ENCODE results near the gene CXCL10. TPM values are rescaled to one million over a fixed set of nuclear protein-coding genes. Genes with fewer than 3 reads are reported as not detected.
A peak's percentile ranks its signal among the peaks of the same experiment; 100 is the strongest.
"Not testable (repeated sequence)": the region's sequence is repeated elsewhere in the genome, so short reads cannot be mapped to it uniquely, and the experiment has no call there.

Gene CXCL10
- 2.7 and 12.7 TPM in 2 replicates for total RNA-seq

- DNase-seq (ENCODE audit: extremely low read depth, low read depth, low spot score): no peak
Measured at GRCh38 chr4:76023389-76023788, at the start of gene CXCL10. Gene CXCL10 (minus strand): TSS chr4:76023497. CDS start chr4:76023431, 66 bp downstream.

GRCh38 chr4:76072760-76073159 is 49.5 kb upstream of the CXCL10 start:
- DNase-seq (ENCODE audit: extremely low read depth, low read depth, low spot score): no peak

DNA sequence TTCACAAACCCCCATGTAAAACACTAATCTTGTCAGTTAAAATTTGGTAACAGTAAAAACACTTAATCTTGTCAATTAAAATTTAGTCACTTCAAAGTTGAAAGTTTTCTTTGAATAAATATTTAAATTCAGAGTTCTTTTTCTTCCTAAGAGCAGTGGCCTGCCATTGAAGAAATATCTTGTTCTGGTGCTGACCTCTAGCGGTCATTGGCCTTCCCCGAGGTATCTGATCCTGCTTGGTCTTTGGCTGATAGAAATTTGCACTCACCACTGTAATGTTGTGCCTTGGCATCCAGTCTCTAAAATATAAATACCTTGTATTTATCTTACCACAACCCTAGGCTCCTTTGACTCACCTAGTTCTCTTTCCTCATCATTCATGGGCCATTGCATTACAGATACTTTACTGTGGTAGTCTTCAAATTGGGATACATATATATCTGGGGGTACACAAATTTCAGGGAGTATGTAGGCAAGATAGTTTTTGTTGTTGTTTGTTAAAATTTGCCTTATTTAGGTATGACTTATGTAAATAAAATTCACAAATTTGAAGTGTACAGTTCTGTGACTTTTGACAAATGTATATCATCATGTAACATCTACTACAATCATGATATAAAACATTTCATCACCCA is 44.5 kb upstream of the CXCL10 start:
- peak; percentile 69 for DNase-seq (ENCODE audit: extremely low read depth, low read depth, low spot score)

DNA sequence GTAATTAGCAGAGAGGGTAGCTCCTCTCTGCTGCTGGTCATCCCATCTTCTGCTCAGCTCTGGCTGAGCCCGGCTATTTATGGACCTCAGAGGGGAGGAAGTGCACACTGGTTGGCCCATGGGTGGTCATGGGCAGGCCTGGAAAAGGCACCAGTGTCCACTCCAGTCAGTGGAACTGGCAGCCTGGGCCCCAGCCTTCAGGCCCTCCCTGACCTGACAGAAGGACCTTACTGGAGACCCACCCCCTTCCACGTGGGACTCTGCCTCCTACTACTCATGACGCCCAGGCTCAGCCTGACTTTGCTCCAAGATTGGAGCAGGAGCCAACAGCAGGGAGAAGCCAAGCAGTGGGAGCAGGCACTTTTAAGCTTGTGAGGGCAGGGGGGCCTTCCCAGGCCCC is 43.2 kb upstream of the CXCL10 start:
- DNase-seq (ENCODE audit: extremely low read depth, low read depth, low spot score): no peak

GRCh38 chr4:76061982-76062381 is 38.7 kb upstream of the CXCL10 start:
- no peak for DNase-seq (ENCODE audit: extremely low read depth, low read depth, low spot score)

DNA sequence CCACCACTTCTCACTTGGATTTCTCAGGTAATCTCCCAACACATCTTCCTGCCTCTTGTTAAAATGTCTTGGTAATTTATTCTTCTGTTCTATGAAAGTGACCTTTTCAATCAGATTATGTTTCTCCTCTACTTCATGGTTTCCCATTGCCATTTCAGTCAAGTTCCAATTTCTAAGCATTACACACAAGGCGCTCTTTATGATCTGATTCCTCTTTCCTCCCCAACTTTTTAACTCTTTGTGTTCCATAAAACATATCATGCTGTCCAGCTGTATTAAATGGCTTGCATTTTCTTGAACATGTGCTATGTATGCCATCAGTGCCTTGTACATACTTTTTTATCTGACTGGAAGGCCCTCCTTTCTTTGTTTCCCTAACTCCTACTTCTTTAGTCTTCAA is 38.1 kb upstream of the CXCL10 start:
- no peak for DNase-seq (ENCODE audit: extremely low read depth, low read depth, low spot score)

GRCh38 chr4:76060506-76060905 is 37.2 kb upstream of the CXCL10 start:
- no peak for DNase-seq (ENCODE audit: extremely low read depth, low read depth, low spot score)

DNA sequence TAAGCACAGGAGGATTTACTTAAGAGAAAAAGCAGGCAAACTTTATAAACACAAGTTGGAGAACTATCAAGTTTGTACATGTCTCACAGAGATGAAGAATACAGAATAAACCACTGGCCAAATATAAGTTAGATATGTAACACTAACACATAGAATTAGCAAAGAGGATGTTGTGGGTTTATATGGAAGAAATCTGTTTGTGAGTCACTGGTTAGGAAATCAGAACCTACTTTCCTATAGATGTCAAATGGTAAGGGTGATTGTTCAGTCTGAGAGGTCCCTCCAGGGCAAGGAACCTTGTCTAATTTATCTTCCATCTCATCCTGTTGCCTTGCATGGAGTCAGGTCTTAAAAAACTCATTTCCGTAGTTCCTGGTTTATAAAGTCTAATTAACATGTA is 36.5 kb upstream of the CXCL10 start:
- DNase-seq (ENCODE audit: extremely low read depth, low read depth, low spot score): no peak

GRCh38 chr4:76058888-76059426 is 35.7 kb upstream of the CXCL10 start:
- no peak for DNase-seq (ENCODE audit: extremely low read depth, low read depth, low spot score)

DNA sequence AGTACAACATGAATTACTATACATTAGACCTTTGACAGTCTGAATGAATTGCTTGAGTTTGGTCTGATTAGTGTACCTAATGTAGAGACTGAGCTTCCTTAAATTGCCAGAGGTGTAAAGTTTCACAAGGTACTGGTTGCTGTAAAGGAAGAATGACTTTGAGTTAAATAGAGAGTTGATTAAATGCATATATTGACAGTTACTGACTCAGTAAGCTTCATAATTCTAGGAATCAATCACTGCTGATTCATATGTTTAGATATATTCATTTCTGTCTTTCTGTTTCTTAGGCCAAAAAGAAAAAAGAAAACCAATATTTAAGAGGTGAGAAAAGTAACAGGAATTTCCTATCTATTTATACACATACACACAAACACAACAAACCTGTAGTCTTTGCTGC is 35.0 kb upstream of the CXCL10 start:
- DNase-seq (ENCODE audit: extremely low read depth, low read depth, low spot score): no peak

DNA sequence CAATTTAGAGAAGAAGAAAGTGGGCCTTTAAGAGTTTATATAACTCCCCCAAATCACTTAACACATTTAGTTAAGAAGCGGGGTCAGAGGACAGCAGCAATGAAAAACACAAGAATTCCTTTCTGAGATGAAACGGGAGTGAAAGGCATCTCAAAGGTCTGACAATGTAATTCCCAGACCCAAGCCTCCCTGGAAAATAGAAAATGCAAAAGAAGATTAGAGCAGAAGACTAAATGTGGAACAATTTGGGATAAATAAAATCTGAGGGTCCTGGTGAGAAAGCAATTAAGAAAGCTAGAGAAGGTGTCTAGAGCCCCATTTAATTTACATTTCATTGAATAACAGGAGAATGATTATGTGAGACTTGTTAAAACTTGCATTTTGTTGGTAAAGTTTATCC is 32.1 kb upstream of the CXCL10 start:
- no peak for DNase-seq (ENCODE audit: extremely low read depth, low read depth, low spot score)

GRCh38 chr4:76055016-76055415 is 31.7 kb upstream of the CXCL10 start:
- no peak for DNase-seq (ENCODE audit: extremely low read depth, low read depth, low spot score)

DNA sequence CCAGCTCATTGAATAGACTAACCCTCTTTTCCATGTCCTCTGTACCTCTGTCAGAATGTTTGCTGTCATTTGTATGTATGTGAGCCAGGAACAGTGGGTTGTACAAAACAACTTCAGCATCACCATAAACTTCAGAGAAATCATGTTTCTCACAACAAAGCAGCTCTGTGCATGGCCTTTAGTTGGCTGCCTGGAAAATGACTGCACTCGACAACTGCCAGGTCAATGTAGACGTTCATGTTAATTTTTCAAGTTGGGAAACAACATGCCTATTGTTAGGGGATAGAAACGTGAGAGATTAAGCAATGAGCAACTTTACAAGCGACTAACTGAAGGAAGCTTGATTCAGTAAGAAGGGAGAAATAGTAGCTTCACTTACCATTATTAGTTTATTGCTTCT is 30.4 kb upstream of the CXCL10 start:
- DNase-seq (ENCODE audit: extremely low read depth, low read depth, low spot score): no peak

GRCh38 chr4:76050560-76051050 is 27.3 kb upstream of the CXCL10 start:
- not testable (repeated sequence) for DNase-seq (ENCODE audit: extremely low read depth, low read depth, low spot score)

DNA sequence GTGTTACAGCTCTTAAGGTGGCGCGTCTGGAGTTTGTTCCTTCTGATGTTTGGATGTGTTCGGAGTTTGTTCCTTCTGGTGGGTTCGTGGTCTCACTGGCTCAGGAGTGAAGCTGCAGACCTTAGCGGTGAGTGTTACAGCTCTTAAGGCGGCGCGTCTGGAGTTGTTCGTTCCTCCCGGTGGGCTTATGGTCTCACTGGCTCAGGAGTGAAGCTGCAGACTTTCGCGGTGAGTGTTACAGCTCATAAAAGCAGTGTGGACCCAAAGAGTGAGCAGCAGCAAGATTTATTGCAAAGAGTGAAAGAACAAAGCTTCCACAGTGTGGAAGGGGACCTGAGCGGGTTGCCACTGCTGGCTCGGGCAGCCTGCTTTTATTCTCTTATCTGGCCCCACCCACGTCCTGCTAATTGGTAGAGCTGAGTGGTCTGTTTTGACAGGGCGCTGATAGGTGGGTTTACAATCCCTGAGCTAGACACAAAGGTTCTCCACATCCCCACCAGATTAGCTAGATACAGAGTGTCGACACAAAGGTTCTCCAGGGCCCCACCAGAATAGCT is 26.6 kb upstream of the CXCL10 start:
- not testable (repeated sequence) for DNase-seq (ENCODE audit: extremely low read depth, low read depth, low spot score)

DNA sequence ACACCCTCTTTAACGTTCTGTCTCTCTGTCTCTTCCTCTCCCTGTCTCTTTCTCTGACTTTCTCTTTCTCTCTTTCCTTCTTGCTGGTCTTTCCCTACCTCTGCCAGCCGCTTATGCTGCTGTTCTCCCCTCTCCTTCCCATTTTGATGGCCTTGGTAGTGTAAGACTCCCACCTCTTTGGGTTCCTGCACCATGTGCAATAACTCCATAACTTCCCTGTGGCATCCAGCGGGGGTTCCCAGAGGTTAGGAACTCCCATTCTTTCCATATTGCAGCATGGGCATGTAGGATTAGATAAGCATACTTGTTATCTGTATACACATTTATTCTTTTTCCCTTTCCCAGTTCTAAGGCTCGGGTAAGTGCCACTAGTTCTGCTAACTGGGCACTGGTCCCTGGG is 21.4 kb upstream of the CXCL10 start:
- DNase-seq (ENCODE audit: extremely low read depth, low read depth, low spot score): not testable (repeated sequence)

DNA sequence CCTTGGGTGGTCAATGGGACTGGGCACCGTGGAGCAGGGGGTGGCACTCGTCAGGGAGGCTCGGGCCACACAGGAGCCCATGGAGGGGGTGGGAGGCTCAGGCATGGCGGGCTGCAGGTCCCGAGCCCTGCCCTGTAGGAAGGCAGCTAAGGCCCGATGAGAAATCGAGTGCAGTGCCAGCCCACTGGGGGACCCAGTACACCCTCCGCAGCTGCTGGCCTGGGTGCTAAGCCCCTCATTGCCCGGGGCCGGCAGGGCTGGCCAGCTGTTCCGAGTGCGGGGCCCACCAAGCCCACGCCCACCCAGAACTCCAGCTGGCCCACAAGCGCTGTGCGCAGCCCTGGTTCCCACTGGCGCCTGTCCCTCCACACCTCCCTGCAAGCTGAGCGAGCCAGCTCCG is 20.0 kb upstream of the CXCL10 start:
- not testable (repeated sequence) for DNase-seq (ENCODE audit: extremely low read depth, low read depth, low spot score)

- DNase-seq (ENCODE audit: extremely low read depth, low read depth, low spot score): not testable (repeated sequence)
Measured at GRCh38 chr4:76042241-76042998, 19.1 kb upstream of the CXCL10 start.

DNA sequence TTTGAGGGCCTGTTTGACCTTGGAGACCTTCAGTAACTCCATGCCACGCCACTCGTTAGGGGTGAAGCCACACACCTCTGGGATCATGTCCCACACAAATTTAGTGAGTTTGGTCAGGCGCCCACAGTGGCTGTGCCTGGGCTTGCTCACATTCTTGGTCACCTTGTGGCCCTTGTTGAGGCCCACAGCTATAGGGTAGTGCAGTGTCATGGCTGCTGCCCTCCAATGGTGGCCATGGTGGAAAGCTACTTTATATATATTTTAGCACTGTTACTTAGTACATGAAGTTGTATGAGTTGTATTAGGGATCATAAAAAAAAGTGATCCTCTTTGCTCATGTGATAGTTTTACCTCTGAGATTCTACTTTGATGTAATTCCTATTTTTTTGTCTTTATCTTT is 13.6 kb upstream of the CXCL10 start:
- no peak for DNase-seq (ENCODE audit: extremely low read depth, low read depth, low spot score)

DNA sequence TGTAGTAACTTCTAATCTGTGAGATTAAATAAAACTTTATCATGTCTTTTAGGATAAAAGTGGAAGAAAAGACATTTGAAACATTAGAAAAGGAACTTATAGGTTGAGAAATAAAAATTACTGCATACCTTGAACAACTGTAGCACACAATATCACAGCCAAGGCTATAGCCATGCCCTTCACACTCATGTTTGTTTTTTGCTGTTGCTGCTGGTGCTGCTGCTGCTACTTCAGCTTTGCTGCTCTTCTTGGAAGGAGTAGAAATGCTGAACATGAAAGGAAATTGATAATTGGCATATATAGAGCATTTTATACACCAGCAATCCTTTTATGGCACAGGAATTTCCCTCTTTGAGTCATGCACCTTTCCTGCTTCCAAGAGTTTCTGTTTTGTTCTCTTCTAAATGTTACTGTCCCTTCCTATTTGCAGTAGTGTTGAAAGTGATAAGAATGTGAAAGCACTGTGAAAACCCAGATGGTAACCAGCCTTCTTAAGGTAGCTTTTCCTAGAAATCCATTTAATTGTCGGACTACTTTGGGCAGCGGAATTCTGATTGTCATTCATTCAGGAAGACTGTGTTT is 12.6 kb upstream of the CXCL10 start, which contains the start of gene CXCL11:
CXCL11 (minus strand) TSS at position 272 of the 582 bp plus-strand sequence; CDS start at position 189, 83 bp downstream.
- DNase-seq (ENCODE audit: extremely low read depth, low read depth, low spot score): peak; percentile 76

DNA sequence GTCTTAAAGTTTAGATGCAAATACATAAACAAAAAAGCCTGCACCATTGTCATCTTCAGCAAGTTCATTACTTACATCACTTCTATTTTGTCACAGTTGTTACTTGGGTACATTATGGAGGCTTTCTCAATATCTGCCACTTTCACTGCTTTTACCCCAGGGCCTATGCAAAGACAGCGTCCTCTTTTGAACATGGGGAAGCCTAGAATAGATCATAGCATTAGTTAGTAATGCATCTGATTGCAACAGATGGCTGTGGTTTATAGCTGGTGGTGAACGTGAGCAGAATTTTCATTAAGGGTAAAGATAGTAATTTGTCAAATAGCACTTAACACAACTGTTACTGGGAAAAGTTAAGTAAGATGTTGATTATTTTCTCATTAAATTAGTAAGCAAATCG is 11.8 kb upstream of the CXCL10 start:
- DNase-seq (ENCODE audit: extremely low read depth, low read depth, low spot score): no peak
